GM23248 (cell line): ENCODE measurements around the gene ZYX. TPM values are rescaled to one million over a fixed set of nuclear protein-coding genes. Genes with fewer than 3 reads are reported as not detected.

Source experiments
- DNase-seq: peaks from one replicate; pipeline ENCODE4 v3.0.0-alpha.2; 2015
- H2AFZ ChIP-seq: fragments of 200-600 bp; sonication (generic); 2 replicates; pipeline ENCODE4 v1.6.1; 2016; ENCODE audit warnings: antibody characterized with exemption
- H3F3A ChIP-seq: fragments of 200-600 bp; sonication (generic); 2 replicates; pipeline ENCODE4 v1.6.1; 2016; ENCODE audit warnings: mild to moderate bottlenecking, antibody characterized with exemption, mixed run types; ENCODE audit not compliant: insufficient read depth
- H3K27ac ChIP-seq: fragments of 200-600 bp; sonication (generic); 2 replicates; pipeline ENCODE4 v1.5.1; 2016; ENCODE audit warnings: mild to moderate bottlenecking
- H3K27me3 ChIP-seq: fragments of 200-600 bp; sonication (generic); replicated peaks from 2 replicates; pipeline ENCODE4 v1.6.1; 2016; ENCODE audit warnings: mild to moderate bottlenecking; ENCODE audit not compliant: insufficient read depth
- H3K36me3 ChIP-seq: fragments of 200-600 bp; sonication (generic); 2 replicates; pipeline ENCODE4 v1.6.1; 2016; ENCODE audit warnings: low read depth, mild to moderate bottlenecking
- H3K4me1 ChIP-seq: fragments of 200-600 bp; sonication (generic); 2 replicates; pipeline ENCODE4 v1.6.1; 2016; ENCODE audit warnings: mild to moderate bottlenecking; ENCODE audit not compliant: insufficient read depth
- H3K4me2 ChIP-seq: fragments of 200-600 bp; sonication (generic); one replicate; pipeline ENCODE4 v1.6.1; 2016; ENCODE audit warnings: mild to moderate bottlenecking; ENCODE audit not compliant: unreplicated experiment
- H3K4me3 ChIP-seq: fragments of 200-600 bp; sonication (generic); 2 replicates; pipeline ENCODE4 v1.5.1; 2016; ENCODE audit warnings: mild to moderate bottlenecking
- H3K79me2 ChIP-seq: fragments of 200-600 bp; sonication (generic); 2 replicates; pipeline ENCODE4 v1.6.1; 2016; ENCODE audit warnings: mild to moderate bottlenecking; ENCODE audit not compliant: insufficient read depth
- H3K9ac ChIP-seq: fragments of 200-600 bp; sonication (generic); 2 replicates; pipeline ENCODE4 v1.6.1; 2016; ENCODE audit warnings: mild to moderate bottlenecking
- H3K9me2 ChIP-seq: fragments of 200-600 bp; sonication (generic); 2 replicates; pipeline ENCODE4 v1.6.1; 2016; ENCODE audit warnings: mixed run types, mild to moderate bottlenecking, moderate library complexity; ENCODE audit not compliant: insufficient read depth
- H3K9me3 ChIP-seq: fragments of 200-600 bp; sonication (generic); one replicate; pipeline ENCODE4 v1.6.1; 2017; ENCODE audit warnings: low read depth
- H4K20me1 ChIP-seq: fragments of 200-600 bp; sonication (generic); 2 replicates; pipeline ENCODE4 v1.6.0; 2016; ENCODE audit not compliant: insufficient read depth
- EZH2 ChIP-seq: fragments of 200-600 bp; sonication (generic); IDR thresholded peaks from 2 replicates; pipeline ENCODE4 v1.6.1; 2018; ENCODE audit warnings: antibody characterized with exemption, mild to moderate bottlenecking; ENCODE audit not compliant: insufficient read depth, poor library complexity, severe bottlenecking
- EZH2phosphoT487 ChIP-seq: fragments of 200-600 bp; sonication (generic); IDR thresholded peaks from 2 replicates; pipeline ENCODE4 v1.6.1; 2018; ENCODE audit warnings: antibody characterized with exemption, moderate library complexity, mild to moderate bottlenecking, low read depth; ENCODE audit not compliant: insufficient read depth
- WGBS, 2 experiments: methylation state at CpG; one replicate each; pipeline ENCODE4 v1.1.6; 2015 to 2017; ENCODE audit warnings: low lambda C conversion rate in 2 of 2, low coverage in 1 of 2; ENCODE audit errors: missing lambda C conversion rate in 2 of 2; 5-methylcytosine and 5-hydroxymethylcytosine counted together
- in situ Hi-C: fragments of 300-500 bp; cut with MboI; formaldehyde crosslinking; loops from 2 replicates; pipeline ENCODE4 v1.15.0; 2020
- polyA plus RNA-seq: library from polyadenylated mRNA; unstranded; fragments of >200 nt; fragmentation: Nextera tagmentation; extraction: Ambion mirVana; gene quantifications from 2 replicates; pipeline ENCODE4 v1.2.1, GENCODE V29; 2016
- total RNA-seq: library from RNA; depleted of rRNA; stranded (reverse); fragments of >200 nt; shearing (Covaris generic); gene quantifications from 2 replicates; pipeline ENCODE4 v1.2.3, GENCODE V29; 2014; rRNA removed

ZYX gene, protein sequence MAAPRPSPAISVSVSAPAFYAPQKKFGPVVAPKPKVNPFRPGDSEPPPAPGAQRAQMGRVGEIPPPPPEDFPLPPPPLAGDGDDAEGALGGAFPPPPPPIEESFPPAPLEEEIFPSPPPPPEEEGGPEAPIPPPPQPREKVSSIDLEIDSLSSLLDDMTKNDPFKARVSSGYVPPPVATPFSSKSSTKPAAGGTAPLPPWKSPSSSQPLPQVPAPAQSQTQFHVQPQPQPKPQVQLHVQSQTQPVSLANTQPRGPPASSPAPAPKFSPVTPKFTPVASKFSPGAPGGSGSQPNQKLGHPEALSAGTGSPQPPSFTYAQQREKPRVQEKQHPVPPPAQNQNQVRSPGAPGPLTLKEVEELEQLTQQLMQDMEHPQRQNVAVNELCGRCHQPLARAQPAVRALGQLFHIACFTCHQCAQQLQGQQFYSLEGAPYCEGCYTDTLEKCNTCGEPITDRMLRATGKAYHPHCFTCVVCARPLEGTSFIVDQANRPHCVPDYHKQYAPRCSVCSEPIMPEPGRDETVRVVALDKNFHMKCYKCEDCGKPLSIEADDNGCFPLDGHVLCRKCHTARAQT
- total RNA-seq (140 and 148 TPM in 2 replicates), polyA plus RNA-seq (380 and 396 TPM in 2 replicates)

DNA sequence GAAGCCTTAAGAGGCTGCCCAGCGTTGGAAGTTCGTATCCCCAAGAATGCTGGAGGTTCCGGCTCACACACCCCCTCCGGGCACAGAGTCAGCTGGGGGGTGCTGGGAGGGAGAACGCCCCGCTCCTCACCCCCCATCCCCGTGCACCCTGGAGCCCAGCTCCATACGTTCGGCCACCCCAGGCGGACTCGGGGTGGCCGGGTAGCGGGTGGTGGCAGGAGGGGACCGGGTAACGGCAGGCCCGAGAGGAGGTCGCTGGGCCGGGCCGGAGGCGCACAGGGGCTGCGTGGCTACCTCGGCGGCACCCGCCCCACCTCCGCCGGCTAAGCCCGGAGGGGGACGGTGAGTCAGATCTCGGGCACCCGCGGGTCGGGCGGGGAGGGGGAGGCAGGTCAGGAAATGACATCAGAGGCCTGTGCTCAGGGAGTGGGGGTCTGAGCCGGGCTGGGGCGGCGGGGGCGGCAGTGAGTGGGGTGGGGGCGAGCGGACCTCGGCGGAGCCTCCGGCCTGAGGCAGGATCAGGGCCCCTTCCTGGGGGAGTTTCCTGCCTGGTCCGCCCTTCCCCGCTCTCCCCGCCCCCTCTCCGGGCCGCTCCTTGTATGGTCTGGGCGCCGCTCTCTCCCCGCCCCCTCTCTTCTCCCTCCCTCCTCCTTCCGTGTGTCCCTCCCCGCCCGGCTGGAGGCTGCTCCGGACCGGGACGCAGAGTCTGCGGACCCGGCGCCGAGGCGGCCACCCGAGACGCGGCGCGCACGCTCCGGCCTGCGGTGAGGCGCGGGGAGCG, at the start of gene ZYX:
Gene ZYX (plus strand): TSS at position 700 of the 781 bp plus-strand sequence. CDS start 227 bp downstream, outside the sequence.
- peak; percentile 97 for DNase-seq
- Histone ChIP-seq H3K9ac (peak within 1 kb of the TSS; percentile 98), H4K20me1 (peaks cover 22% of the 10 kb centered on the region), H3K4me2 (peak within 1 kb of the TSS; percentile 99), H3F3A (peaks cover 37% of the 10 kb centered on the region), H3K27ac (peak within 1 kb of the TSS; percentile 98), H3K27me3 (no peaks in the 10 kb centered on the region), H3K9me2 (no peaks in the 10 kb centered on the region), H3K4me1 (peaks cover 37% of the 10 kb centered on the region), H3K4me3 (peak within 1 kb of the TSS; percentile 98), H3K79me2 (peaks cover 69% of the 10 kb centered on the region), H3K9me3 (no peaks in the 10 kb centered on the region), H2AFZ (peak within 1 kb of the TSS; percentile 87), H3K36me3 (peaks cover 5% of the 10 kb centered on the region; the same call in 1 of the 2 replicates)
- in situ Hi-C loops = no loop called here
- no peak for TF ChIP-seq EZH2phosphoT487
- no peak for TF ChIP-seq EZH2
- 1% methylated on average over 31 to 62 of the region's 72 CpGs for WGBS, 2 experiments

DNA sequence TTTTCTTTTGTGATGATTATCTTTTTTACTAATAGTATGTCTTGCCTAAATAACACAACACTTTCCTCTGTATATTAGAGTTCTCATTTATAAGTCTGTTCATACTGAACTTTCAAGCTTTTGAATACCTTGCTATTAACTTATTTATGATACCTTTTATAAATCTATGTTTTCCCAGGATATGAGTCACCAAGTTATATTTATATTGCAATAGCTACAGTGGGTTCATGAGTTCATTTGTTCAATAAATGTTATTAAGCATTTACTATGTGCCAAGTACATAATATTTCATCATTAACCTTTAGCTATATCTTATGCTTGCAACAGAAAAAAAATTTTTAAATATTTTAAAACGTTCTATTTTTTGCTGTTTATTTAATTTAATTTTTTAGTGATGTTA, 46.9 kb upstream of the ZYX start:
- H3K9me2 ChIP-seq = no peaks in the 10 kb centered on the region
- H3K9ac ChIP-seq = no peak overlapping the region
- in situ Hi-C loops = no loop called here
- H3K27ac ChIP-seq = no peak overlapping the region
- no peak overlapping the region for H3K4me3 ChIP-seq
- no peak overlapping the region for H2AFZ ChIP-seq
- no peak for DNase-seq
- H3K4me1 ChIP-seq = peaks cover 8% of the 10 kb centered on the region
- no peak overlapping the region for H3K4me2 ChIP-seq
- 0 out of 2 replicates have a peak, but pooled peaks cover 5% of the 10 kb centered on the region for H3K27me3 ChIP-seq
- 25 to 48% methylated on average over 1 of the region's 1 CpG for WGBS, 2 experiments
- H3K9me3 ChIP-seq = no peaks in the 10 kb centered on the region
- no peaks in the 10 kb centered on the region for H3K36me3 ChIP-seq
- no peaks in the 10 kb centered on the region for H3K79me2 ChIP-seq
- TF ChIP-seq EZH2phosphoT487 (no peak), EZH2 (no peak)
- peaks cover 8% of the 10 kb centered on the region for H3F3A ChIP-seq
- H4K20me1 ChIP-seq = no peaks in the 10 kb centered on the region

DNA sequence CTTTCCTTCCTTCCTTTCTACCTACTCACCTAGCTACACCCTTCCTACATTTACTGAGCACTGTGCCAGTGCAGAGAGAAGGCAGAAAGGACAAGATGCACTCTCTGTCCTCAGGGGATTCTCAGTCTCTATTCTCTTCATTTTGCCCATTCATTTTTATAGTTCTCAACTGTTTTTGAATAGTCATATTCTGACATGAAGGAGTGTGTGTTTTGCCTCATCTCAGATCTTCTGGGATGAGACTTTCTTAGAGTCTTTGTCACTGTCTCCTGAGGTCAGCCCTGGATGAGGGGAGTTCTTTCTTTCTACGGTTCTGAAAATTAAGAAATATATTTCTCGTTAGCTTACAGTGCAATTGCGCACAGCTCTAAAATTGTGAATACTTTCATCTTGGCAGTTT, 43.9 kb upstream of the ZYX start:
- H3F3A ChIP-seq = no peaks in the 10 kb centered on the region
- H3K4me2 ChIP-seq = no peak overlapping the region
- H3K9me3 ChIP-seq = no peaks in the 10 kb centered on the region
- no peaks in the 10 kb centered on the region for H3K9me2 ChIP-seq
- TF ChIP-seq EZH2 = no peak
- TF ChIP-seq EZH2phosphoT487 = no peak
- no peak overlapping the region for H3K27ac ChIP-seq
- H3K9ac ChIP-seq = no peak overlapping the region
- WGBS, 2 experiments = 87 to 92% methylated on average over 3 of the region's 3 CpGs
- H4K20me1 ChIP-seq = no peaks in the 10 kb centered on the region
- in situ Hi-C loops = no loop called here
- no peak for DNase-seq
- H3K27me3 ChIP-seq = peaks cover 10% of the 10 kb centered on the region; the same call in 1 of the 2 replicates
- no peaks in the 10 kb centered on the region for H3K79me2 ChIP-seq
- no peaks in the 10 kb centered on the region for H3K36me3 ChIP-seq
- H3K4me3 ChIP-seq = no peak overlapping the region
- no peak overlapping the region for H2AFZ ChIP-seq
- no peaks in the 10 kb centered on the region for H3K4me1 ChIP-seq

DNA sequence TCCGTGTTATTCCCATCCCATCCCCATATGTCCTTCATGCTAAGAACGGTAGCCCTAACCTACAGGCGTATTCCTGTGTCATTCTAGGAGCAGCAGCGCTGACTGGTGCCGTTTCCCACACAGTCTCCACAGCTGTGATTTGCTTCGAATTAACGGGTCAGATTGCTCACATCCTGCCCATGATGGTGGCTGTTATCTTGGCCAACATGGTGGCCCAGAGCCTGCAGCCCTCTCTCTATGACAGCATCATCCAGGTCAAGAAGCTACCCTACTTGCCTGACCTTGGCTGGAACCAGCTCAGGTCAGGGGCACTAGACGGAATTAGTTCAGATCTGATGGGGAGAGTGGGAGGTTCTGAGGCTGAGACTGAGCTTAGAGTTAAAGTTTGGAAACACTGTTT, 39.3 kb upstream of the ZYX start:
- H3F3A ChIP-seq = no peaks in the 10 kb centered on the region
- H3K9me2 ChIP-seq = no peaks in the 10 kb centered on the region
- 86 to 89% methylated on average over 8 of the region's 8 CpGs for WGBS, 2 experiments
- TF ChIP-seq EZH2phosphoT487 (no peak), EZH2 (no peak)
- no peak overlapping the region for H3K4me2 ChIP-seq
- no peaks in the 10 kb centered on the region for H3K36me3 ChIP-seq
- no peak for DNase-seq
- no peak overlapping the region for H3K4me3 ChIP-seq
- H3K27ac ChIP-seq = no peak overlapping the region
- no peaks in the 10 kb centered on the region for H3K4me1 ChIP-seq
- H2AFZ ChIP-seq = no peak overlapping the region
- in situ Hi-C loops = no loop called here
- H3K9me3 ChIP-seq = no peaks in the 10 kb centered on the region
- H3K27me3 ChIP-seq = peaks cover 15% of the 10 kb centered on the region
- no peaks in the 10 kb centered on the region for H4K20me1 ChIP-seq
- H3K79me2 ChIP-seq = no peaks in the 10 kb centered on the region
- H3K9ac ChIP-seq = no peak overlapping the region
